ENCODE measurements around the gene H1-8. TPM values are rescaled to one million over a fixed set of nuclear protein-coding genes. Genes with fewer than 3 reads are reported as not detected.

H1-8 gene
- total and polyA plus RNA-seq, 9 donors: 0.27 TPM; not detected in 8

DNA sequence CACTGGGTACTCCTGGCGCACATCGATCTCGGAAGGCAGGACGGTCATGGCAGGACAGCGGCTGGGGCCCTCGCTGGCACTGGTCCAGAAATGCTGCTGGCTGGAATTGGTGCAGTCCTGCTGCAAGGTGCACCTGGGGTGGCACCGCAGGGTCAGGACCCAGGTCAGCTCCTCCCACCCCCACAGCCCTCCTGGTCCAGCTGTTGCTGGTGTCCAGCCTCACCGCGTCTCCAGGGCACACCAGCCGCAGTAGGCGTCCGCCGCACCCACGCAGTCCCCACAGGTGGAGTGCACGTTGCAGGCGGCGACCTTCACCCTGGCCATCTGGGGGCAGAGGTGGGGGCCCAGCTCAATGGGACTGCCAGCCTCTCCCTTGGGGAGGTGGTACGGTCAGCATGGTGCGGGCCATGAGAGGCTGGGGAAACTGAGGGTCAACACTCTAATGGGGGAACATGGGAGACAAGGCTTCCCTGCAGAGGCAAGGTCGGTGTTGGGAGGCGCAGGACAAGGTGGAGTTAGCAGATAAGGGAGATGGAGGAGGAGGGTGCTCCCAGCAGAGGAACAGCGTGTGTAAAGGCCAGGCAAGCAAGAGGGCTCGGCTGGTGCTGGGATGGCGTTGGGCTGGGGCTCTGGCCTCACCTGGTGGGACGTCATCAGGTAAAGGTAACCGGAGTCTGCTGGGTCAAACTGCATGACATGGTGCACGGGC, 43.1 kb downstream of the H1-8 start:
- intact Hi-C loops (cut with DNase I): no loop called here
- Histone ChIP-seq H3K27ac (no peak overlapping the region), H3K9me3 (no peaks in the 10 kb centered on the region), H3K27me3 (no peaks in the 10 kb centered on the region), H3K36me3 (no peaks in the 10 kb centered on the region), H3K4me1 (ENCODE audit: insufficient read depth) (no peaks in the 10 kb centered on the region), H3K4me3 (no peak overlapping the region)
- WGBS, 3 donors: 92 to 94% (median 94%) methylated on average over 23 to 27 of the region's 27 CpGs
- TF ChIP-seq EP300 (IDR thresholded peaks at IDR 0.05): no peak
- TF ChIP-seq, protein P1, sequence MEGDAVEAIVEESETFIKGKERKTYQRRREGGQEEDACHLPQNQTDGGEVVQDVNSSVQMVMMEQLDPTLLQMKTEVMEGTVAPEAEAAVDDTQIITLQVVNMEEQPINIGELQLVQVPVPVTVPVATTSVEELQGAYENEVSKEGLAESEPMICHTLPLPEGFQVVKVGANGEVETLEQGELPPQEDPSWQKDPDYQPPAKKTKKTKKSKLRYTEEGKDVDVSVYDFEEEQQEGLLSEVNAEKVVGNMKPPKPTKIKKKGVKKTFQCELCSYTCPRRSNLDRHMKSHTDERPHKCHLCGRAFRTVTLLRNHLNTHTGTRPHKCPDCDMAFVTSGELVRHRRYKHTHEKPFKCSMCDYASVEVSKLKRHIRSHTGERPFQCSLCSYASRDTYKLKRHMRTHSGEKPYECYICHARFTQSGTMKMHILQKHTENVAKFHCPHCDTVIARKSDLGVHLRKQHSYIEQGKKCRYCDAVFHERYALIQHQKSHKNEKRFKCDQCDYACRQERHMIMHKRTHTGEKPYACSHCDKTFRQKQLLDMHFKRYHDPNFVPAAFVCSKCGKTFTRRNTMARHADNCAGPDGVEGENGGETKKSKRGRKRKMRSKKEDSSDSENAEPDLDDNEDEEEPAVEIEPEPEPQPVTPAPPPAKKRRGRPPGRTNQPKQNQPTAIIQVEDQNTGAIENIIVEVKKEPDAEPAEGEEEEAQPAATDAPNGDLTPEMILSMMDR (IDR thresholded peaks at IDR 0.05): no peak
- TF ChIP-seq POLR2A (IDR thresholded peaks at IDR 0.05): no peak
- DNase-seq: no peak

DNA sequence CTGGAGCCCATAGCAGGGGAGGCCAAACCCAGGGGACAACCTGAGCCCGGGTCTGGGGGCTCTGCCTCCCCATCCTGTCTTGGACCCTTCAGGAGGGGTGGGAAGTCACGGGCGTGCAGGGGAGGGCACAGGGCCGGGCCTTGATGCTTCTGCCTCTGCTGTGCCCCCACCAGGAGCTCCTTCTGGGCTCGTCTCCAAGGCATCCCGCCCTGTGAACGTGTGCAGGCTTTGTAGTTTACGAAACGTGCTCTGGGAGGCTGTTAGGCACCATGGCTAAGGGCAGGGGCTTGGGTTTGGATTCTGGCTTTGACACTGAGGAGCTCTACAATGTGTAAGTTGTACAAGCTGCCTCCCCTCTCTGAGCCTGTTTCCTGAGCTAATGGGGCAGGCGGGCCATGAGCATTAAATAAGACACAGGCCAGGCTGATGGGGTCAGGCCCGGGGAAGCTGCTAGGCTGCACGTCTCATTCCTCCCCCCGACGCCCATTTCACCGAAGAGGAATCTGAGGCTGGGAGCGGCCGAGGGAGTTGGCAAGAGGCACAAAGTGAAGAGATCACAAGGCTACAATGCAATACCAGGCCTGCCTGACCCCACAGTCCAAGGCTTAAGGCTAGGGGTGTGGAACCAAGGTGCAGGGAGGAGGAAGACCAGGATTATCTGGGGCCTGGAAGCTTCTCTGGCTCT, 43.9 kb downstream of the H1-8 start:
- Histone ChIP-seq H3K9me3 (no peaks in the 10 kb centered on the region), H3K4me1 (ENCODE audit: insufficient read depth) (peaks cover 1% of the 10 kb centered on the region), H3K36me3 (no peaks in the 10 kb centered on the region), H3K27me3 (no peaks in the 10 kb centered on the region), H3K27ac (no peak overlapping the region), H3K4me3 (no peak overlapping the region)
- intact Hi-C loops (cut with DNase I): no loop called here
- TF ChIP-seq POLR2A (IDR thresholded peaks at IDR 0.05) (no peak), EP300 (IDR thresholded peaks at IDR 0.05) (no peak)
- TF ChIP-seq, protein P1 (IDR thresholded peaks at IDR 0.05): no peak
- DNase-seq: no peak
- 46 to 60% (median 52%) methylated on average over 17 of the region's 17 CpGs for WGBS, 3 donors

DNA sequence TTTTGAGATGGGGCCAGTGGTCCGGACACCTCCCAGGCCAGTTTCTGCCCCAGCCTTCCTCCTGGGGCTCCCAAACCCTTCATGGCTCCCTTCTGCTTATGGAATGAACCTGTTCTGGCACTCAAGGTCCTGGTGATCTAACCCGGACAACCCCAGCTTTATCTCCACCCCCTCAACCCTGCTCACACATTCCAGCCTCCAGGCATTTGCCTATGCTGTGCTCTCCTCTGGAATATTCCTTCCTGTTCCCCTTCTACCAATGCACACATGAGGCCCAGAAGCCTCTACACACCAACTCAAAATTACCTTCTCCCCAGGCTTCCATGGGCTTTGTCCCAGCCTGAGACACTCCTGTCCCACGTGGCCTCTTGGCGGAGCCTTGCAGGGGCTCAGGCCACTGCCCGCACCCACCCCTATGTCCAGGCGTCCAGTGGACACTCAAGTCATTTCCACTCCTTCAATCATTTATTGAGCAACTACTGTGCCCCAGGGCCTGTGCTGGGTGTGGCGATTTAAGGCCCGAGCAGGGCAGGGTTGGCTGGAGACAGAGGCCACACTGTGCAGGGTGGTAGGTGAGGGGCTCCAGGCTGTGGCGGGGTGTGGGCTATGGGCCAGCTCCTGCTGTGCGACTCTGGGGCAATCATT, 44.7 kb downstream of the H1-8 start:
- 90 to 93% (median 91%) methylated on average over 10 of the region's 10 CpGs for whole genome bisulfite sequencing, 3 donors
- Histone ChIP-seq H3K27ac (no peak overlapping the region), H3K27me3 (no peaks in the 10 kb centered on the region), H3K9me3 (no peaks in the 10 kb centered on the region), H3K4me1 (ENCODE audit: insufficient read depth) (peaks cover 5% of the 10 kb centered on the region), H3K36me3 (no peaks in the 10 kb centered on the region), H3K4me3 (no peak overlapping the region)
- TF ChIP-seq, protein P1 (IDR thresholded peaks at IDR 0.05): no peak
- no peak for TF ChIP-seq POLR2A (IDR thresholded peaks at IDR 0.05)
- TF ChIP-seq EP300 (IDR thresholded peaks at IDR 0.05): no peak
- intact Hi-C loops (cut with DNase I): no loop called here
- DNase-seq: no peak

DNA sequence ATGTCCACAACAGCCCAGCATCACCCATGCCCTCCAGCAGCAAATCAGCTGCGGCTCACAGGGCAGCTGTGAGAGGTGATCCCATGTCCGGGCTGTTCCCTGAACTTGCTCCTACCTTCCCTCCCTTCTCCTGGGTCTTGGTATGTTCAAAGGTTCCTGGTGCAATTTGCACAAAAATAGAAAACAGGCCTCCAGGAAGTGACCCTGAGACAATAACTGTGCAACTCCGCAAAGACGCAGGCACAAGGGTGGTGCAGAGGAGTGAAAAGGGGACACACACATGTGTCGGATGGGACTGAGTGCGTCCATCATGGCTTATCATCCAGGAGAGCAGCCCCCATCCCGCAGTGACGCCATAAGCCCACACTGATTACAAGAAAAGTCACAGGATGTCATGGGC, 47.2 kb downstream of the H1-8 start:
- TF ChIP-seq, protein P1 (IDR thresholded peaks at IDR 0.05): no peak
- TF ChIP-seq POLR2A (IDR thresholded peaks at IDR 0.05): no peak
- TF ChIP-seq EP300 (IDR thresholded peaks at IDR 0.05): no peak
- intact Hi-C loops (cut with DNase I): no loop called here
- 65 to 82% (median 72%) methylated on average over 8 of the region's 8 CpGs for WGBS, 3 donors
- no peak overlapping the region for H3K4me3 ChIP-seq
- H3K27ac ChIP-seq: no peak overlapping the region
- H3K36me3 ChIP-seq: no peaks in the 10 kb centered on the region
- H3K27me3 ChIP-seq: no peaks in the 10 kb centered on the region
- H3K4me1 ChIP-seq (ENCODE audit: insufficient read depth): peaks cover 25% of the 10 kb centered on the region
- H3K9me3 ChIP-seq: no peaks in the 10 kb centered on the region
- DNase-seq: no peak
